ENCODE data around the gene MID1IP1. TPM values are rescaled to one million over a fixed set of nuclear protein-coding genes. Genes with fewer than 3 reads are reported as not detected.

The MID1IP1 gene
- total RNA-seq, 1 donor from 2014 or later, result 62.5 TPM

Other genes starting within 250 kb of the MID1IP1 start
- gene TSPAN7, start 239.9 kb upstream of the MID1IP1 start, total RNA-seq, result 0.11 TPM in 1 of 2 replicates, not detected in the other

Measured in T-helper 2 cell treated with Interferon-gamma antibody and Interleukin-4, amounts not matched to agents 100 ng/mL and 5 ng/mL, for 36 hours (primary cell).